DMS79 treated with DMSO at 0.1 percent for 48 hours (cell line): Measurements from ENCODE around the gene ZIC4.

Source experiments
- DNase-seq: peaks from one replicate; lab custom pipeline; 2025; lab: John Stamatoyannopoulos, UW

Gene ZIC4

GRCh38 chr3:147390589-147391569 is 15.5 kb downstream of the ZIC4 start:
- DNase-seq: no peak

DNA sequence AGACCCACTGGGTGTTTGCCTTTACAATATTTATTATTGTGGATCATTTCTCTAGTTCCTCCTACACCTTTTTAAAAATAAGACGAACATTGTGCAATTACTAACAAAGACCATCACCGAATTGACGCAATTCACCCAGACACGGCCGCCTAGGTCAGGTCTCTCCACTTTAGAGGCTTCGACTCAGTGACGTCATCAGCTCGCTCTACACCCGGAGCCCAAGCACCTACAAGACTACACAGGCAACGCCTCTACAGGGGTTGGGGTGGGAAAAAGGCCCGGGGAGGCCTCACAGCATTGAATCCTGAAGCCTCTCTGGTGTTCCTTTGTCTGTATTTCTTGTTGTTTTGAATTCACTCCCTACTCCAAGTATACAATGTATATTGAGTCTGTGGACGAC is 16.6 kb downstream of the ZIC4 start:
- DNase-seq: no peak

DNA sequence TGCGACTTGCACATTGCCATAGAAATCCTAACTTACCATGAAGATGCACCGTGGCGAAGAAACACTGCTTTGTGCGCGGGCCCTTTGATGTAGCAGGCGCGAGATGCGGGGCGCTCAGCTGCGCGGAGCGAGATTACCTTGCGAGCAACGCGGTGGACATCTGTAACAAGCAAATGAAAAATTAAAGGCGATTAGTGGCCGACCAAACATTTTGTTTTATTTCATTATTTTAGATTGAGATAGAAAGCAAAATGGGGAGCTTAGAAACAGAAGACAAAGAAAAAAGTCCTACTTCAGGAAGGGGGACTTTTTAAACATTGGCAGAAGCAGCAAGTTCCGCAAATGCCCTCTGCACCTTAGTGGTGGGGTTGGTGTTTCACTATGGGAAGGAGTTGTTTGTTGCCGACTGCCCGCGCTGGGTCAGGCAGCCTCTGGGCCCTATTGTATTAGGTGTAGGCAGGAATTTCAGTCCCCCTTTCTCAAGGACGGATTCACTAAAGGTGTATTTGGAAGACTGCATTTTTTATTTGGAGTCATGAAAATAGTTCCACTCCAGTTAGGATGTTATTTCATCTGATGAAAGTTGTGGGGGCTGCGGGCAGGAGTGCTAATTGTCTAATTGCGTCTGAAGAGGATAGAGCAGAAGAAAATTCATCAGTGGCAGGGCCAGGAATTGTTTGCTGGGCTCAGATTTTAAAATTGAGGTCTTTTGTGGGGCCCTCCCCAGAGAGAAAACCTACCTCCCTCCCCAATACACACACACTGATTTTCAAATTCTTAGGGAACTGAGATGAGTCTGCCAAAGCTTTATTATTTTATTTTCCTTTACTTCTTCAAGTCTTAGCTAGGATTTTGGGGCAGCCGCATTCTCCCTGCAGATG is 17.4 kb downstream of the ZIC4 start:
- DNase-seq: no peak

DNA sequence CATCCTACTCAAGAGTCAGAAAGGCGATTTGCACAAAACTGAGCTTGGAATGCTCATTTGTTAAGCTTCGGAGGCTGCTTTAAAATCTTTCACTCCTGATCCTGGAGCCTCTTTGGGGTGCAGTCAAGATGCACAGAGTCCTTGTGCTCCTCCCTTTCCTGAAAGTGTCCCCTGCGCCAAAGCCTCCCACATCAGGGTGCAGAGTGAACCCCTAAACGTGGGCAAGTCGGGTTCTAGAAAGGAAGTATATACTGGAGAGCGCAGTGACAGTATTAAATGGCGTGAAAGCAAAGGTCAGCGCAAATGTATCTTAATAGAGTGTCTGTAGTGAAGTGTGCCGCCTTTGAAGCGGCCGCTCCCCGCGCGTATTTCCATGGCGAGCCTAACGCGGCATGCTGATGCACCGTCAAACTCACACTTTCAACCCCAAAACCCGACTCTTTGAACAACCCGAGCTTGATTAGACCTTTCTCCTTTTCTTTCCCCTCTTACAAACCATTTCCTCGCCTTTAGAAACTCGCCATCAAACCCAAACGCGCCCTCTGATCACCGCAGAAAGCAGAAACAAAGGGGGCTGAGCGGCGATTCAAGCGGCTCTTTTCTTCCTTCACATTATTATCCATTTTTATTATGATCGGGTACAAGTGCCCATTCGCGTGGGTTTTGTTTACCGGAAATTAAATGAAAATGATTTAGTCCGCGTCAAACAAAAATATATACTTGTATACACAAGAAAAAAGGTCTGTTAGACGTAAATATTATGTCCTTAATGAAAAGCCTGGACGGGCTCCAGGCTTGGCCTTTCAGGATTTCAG is 18.3 kb downstream of the ZIC4 start:
- no peak for DNase-seq

DNA sequence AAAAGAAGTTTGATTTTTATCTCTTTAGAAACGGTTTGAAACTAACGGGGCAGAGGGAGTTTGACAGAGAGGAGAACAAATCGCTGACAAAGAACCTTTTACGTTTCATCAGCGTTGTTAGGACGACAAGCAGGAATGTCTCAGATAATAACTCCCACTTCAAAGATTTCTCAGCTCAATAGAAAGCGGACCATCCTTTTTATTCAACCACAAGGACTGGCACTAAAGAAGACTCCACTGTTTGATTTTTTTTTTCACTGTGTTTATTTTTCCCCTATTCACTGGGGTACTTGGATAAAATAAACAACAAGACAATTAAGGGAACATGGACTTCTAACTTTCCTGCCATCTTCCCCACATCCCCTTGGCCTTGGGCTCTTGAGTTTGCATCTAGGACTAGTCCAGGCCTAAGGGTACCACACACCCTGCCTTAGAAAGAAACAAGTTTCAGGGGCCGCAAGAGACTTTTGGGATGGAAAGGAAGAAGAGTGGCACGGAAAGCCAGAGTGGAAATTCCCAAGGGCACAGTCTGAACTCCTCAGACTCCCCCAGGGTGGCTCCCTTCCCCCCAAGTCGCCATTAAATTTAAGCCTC is 19.0 kb downstream of the ZIC4 start:
- no peak for DNase-seq

- no peak for DNase-seq
Observed at GRCh38 chr3:147385059-147386012, 21.0 kb downstream of the ZIC4 start.

DNA sequence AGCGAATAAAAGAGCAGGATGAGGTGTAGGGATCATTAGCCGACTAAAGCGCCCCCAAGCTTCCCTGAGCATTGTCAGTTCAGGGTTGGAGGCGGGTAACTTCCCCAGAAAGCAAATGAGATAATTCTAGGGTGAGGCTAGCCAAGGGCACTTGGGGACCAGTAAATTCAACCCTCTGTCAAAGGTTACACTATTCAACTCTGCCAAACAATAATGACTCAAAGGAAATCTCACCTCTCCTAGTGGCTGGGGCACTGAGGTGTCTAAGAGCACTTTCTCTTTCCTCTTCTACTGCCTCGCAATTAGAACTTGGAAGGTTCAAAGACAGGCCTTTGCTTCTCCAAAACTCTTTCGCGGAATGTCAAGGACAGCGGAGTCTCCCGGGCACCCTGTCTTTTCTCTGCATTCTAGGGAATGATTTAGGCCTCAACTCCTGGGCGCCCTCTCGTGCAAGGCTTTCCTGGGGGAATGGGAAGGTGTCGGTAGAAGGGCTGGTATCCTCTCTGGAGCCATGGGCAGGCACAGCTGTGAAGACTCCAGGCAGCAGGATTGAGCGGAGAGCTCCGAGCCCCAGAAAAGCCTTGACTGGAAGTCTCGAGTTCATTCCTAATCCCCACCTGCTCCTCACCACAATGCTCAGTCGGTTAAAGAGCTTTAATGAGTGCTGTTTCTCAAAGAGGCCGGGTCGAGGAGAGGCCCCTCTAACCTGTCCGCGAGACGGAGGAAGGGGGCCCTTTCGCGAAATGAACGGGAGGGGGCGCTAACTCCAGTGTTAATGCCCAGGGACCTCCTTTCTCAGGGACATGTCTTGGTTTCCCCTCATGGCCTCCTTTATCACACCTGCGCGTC is 21.9 kb downstream of the ZIC4 start:
- no peak for DNase-seq

DNA sequence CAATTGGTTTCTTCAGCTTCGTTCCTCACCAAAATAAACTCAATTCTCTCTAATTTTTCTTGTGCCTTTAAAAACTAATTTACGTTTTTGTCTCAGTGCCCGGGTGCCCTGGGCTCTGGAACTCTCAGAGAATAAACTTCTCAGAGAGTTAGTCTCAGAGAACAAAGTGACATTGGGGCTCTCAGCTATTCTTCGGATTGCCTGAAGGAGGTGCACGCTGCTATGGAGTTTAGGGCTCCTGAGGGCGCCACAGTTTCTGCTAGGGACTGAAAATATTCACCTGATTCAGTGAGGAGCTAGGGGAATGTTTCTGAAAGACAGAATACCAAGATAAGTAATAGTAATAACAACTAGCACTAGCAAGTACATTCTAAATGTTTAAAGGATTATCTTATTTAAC is 22.7 kb downstream of the ZIC4 start:
- DNase-seq: no peak

DNA sequence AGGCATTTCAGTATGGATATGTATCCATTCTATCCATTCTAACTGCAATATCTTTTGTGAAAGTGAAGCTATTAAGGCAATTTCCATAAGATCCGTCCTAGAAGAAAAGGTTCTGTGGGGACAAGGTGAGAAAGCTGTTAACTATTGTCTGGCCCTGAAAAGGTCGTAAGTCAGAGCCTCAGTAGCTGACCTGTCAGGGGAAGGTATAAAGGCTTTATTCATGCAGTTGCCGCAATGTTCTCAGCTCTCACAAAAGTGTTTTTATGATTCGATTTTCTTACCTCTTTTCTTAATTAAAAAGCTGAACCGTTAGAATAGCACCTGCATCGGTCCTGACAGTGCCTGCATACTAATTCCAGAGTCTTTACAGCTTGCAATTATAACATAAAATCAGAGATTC is 24.7 kb downstream of the ZIC4 start:
- DNase-seq: no peak

GRCh38 chr3:147380977-147381376 is 25.4 kb downstream of the ZIC4 start:
- no peak for DNase-seq

DNA sequence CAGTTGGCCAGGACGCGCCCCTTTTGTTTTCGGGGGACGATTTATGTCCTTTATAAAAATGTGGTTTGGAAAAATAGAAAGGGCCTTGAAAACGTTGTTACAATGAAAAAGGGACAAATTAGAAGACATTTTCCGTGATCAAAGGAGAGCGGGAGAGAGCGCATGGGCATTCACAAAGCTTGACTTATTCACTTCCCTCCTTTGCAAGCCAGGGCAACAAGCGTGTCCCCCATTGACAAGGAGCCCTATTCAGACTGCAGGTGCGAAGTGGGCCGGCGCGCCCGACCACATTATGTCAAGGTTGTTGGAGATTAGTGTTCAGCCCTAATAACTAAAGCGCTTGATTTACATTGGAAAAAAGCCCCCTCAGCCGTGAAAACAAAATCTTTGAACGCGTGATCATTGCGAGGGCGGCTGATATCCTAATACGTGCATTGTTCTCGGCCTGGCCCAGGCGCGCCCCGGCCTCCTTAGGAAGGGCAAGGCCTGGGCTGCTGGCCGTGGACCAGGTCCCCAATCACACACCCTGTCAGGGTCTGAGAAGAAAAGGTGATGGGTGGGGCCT is 25.9 kb downstream of the ZIC4 start:
- DNase-seq: no peak

GRCh38 chr3:147379651-147380050 is 26.7 kb downstream of the ZIC4 start:
- no peak for DNase-seq

DNA sequence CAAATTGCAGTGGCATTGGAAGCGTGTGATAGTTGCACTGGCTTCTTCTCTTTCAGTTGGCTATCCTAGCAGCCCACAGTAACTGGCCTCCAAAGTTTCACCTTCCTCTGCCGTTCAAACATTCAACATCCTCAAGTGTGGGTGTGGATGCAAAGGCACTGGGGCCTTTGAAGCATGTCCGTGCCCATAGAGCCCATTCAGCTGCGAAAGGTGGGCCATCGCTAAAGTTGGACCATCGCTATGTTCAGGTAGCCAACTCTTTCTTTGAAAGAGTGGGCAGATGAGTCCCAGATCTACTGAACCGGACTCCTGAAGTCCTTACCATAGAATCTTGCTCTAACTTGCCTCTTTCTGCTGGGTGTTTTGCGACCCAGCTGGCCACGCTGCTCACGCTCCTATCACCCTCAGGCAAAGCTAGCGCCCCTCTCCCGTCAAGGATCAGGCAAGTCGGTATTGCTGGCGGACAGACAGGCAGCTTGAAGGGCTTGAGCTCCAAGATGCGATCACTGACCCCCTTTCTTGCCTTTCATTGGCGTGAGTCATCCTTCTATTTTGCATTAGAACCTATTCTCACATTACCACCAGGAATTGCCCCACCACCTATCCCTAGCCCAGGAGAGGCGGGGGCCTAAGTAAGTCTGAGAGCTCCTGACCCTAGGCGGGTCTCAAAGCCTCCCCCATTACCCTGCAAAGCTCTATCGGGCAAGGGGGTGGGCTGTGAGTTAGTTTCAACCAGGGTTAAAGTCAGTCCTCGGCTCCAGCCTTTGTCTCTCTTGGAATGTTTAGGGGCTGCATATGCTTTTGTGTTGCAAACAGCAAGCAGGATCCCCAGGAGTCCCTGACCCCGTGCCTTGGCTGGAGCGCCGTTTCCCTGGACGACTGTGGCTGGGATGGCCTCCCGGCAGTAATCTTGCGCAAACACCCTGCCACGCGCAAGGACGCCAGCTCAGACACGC is 28.7 kb downstream of the ZIC4 start:
- DNase-seq: no peak

GRCh38 chr3:147373301-147373700 is 33.0 kb downstream of the ZIC4 start:
- no peak for DNase-seq

GRCh38 chr3:147372525-147373027 is 33.8 kb downstream of the ZIC4 start:
- DNase-seq: no peak

- no peak for DNase-seq
Observed at GRCh38 chr3:147371771-147372340, 34.5 kb downstream of the ZIC4 start.

- no peak for DNase-seq
Observed at GRCh38 chr3:147371140-147371539, 35.2 kb downstream of the ZIC4 start.
